Glomerular visceral epithelial cell (primary cell): ENCODE data around the gene RASGRF1.

Experiments
- DNase-seq: peaks from one replicate; pipeline ENCODE4 v3.0.0-alpha.2; 2016; ENCODE audit errors: extremely low spot score

RASGRF1 gene

GRCh38 chr15:79066391-79067071 lies 24.0 kb downstream of the RASGRF1 start:
- DNase-seq, result no peak

GRCh38 chr15:79065706-79066376 lies 24.7 kb downstream of the RASGRF1 start:
- DNase-seq, result no peak

GRCh38 chr15:79065361-79065705 lies 25.2 kb downstream of the RASGRF1 start:
- DNase-seq, result no peak

GRCh38 chr15:79064496-79064895 lies 26.1 kb downstream of the RASGRF1 start:
- DNase-seq, result no peak

- no peak for DNase-seq
Measured at GRCh38 chr15:79060175-79060574, 30.4 kb downstream of the RASGRF1 start.

- DNase-seq, result no peak
Measured at GRCh38 chr15:79059081-79059572, 31.5 kb downstream of the RASGRF1 start.

GRCh38 chr15:79058260-79058850 lies 32.2 kb downstream of the RASGRF1 start:
- DNase-seq, result no peak

- no peak for DNase-seq
Measured at GRCh38 chr15:79057050-79057449, 33.5 kb downstream of the RASGRF1 start.

- no peak for DNase-seq
Measured at GRCh38 chr15:79054350-79054749, 36.2 kb downstream of the RASGRF1 start.

- no peak for DNase-seq
Measured at GRCh38 chr15:79053894-79054293, 36.7 kb downstream of the RASGRF1 start.

- no peak for DNase-seq
Measured at GRCh38 chr15:79051941-79052731, 38.4 kb downstream of the RASGRF1 start.

GRCh38 chr15:79051029-79051428 lies 39.6 kb downstream of the RASGRF1 start:
- DNase-seq, result no peak

- no peak for DNase-seq
Measured at GRCh38 chr15:79050341-79050740, 40.2 kb downstream of the RASGRF1 start.

GRCh38 chr15:79049416-79049815 lies 41.2 kb downstream of the RASGRF1 start:
- DNase-seq, result no peak

GRCh38 chr15:79047676-79048439 lies 42.7 kb downstream of the RASGRF1 start:
- no peak for DNase-seq

GRCh38 chr15:79046691-79047404 lies 43.7 kb downstream of the RASGRF1 start:
- DNase-seq, result no peak

GRCh38 chr15:79045041-79045440 lies 45.5 kb downstream of the RASGRF1 start:
- DNase-seq, result no peak

GRCh38 chr15:79042213-79042928 lies 48.2 kb downstream of the RASGRF1 start:
- DNase-seq, result no peak

- DNase-seq, result no peak
Measured at GRCh38 chr15:79041601-79042168, 48.9 kb downstream of the RASGRF1 start.

- DNase-seq, result no peak
Measured at GRCh38 chr15:79037848-79038247, 52.7 kb downstream of the RASGRF1 start.
